GM12878 (cell line): ENCODE results near the gene F12. TPM values are rescaled to one million over a fixed set of nuclear protein-coding genes. Genes with fewer than 3 reads are reported as not detected.

Experiments
- ATF2 ChIP-seq: IDR thresholded peaks from 2 replicates; pipeline ENCODE4 v1.6.1; 2012; ENCODE audit warnings: low read length, inconsistent platforms
- CHD2 ChIP-seq: IDR thresholded peaks from 2 replicates; pipeline ENCODE4 v1.6.1; 2011; ENCODE audit warnings: low read depth, low read length, improper control_type of control experiment, borderline replicate concordance
- FOS ChIP-seq: IDR thresholded peaks from 3 replicates; pipeline ENCODE4 v1.6.1; 2011; ENCODE audit warnings: borderline replicate concordance; ENCODE audit not compliant: insufficient read length; ENCODE audit errors: extremely low read depth
- GABPA ChIP-seq: IDR thresholded peaks from 2 replicates; pipeline ENCODE4 v1.6.1; 2014; ENCODE audit warnings: antibody characterized with exemption, low read depth, mild to moderate bottlenecking, inconsistent platforms
- IKZF2 ChIP-seq, 2 experiments: fragments of 450-650 bp; IDR thresholded peaks; 2 replicates each; pipeline ENCODE4 v1.6.1; 2017; ENCODE audit warnings: mild to moderate bottlenecking in 2 of 2, moderate library complexity in 2 of 2
- IRF4 ChIP-seq: IDR thresholded peaks from 2 replicates; pipeline ENCODE4 v1.6.1; 2011; ENCODE audit warnings: low read depth, low read length
- NFYB ChIP-seq: IDR thresholded peaks from 2 replicates; pipeline ENCODE4 v1.6.1; 2011; ENCODE audit warnings: low read depth, mild to moderate bottlenecking, low read length, improper control_type of control experiment, moderate library complexity; ENCODE audit not compliant: insufficient read depth
- PAX5 ChIP-seq: IDR thresholded peaks from 2 replicates; pipeline ENCODE4 v1.6.1; 2011; ENCODE audit warnings: low read depth, low read length, borderline replicate concordance
- SIN3A ChIP-seq: IDR thresholded peaks from 2 replicates; pipeline ENCODE4 v1.6.1; 2012; ENCODE audit warnings: low read depth, low read length, improper control_type of control experiment
- SIX5 ChIP-seq: IDR thresholded peaks from 2 replicates; pipeline ENCODE4 v1.6.1; 2011; ENCODE audit warnings: mild to moderate bottlenecking, low read depth, low read length, moderate library complexity; ENCODE audit not compliant: severe bottlenecking
- SMAD1 ChIP-seq: fragments of 450-650 bp; IDR thresholded peaks from 2 replicates; pipeline ENCODE4 v1.6.1; 2018; ENCODE audit warnings: mild to moderate bottlenecking, low read depth; ENCODE audit not compliant: partially characterized antibody
- SMC3 ChIP-seq: IDR thresholded peaks from 2 replicates; pipeline ENCODE4 v1.6.1; 2011; ENCODE audit warnings: low read length, improper control_type of control experiment, borderline replicate concordance
- SP1 ChIP-seq: IDR thresholded peaks from one replicate; pipeline ENCODE4 v1.6.1; 2011; ENCODE audit warnings: low read depth, low read length
- TCF3 ChIP-seq: IDR thresholded peaks from 2 replicates; pipeline ENCODE4 v1.6.1; 2012; ENCODE audit warnings: low read depth, mild to moderate bottlenecking, low read length, borderline replicate concordance; ENCODE audit not compliant: insufficient read depth
- USF1 ChIP-seq: IDR thresholded peaks from 2 replicates; pipeline ENCODE4 v1.6.1; 2011; ENCODE audit warnings: borderline replicate concordance, low read depth, mild to moderate bottlenecking, moderate library complexity, mixed read lengths, low read length; ENCODE audit not compliant: insufficient read depth; ENCODE audit errors: extremely low read length
- WRNIP1 ChIP-seq: IDR thresholded peaks from 2 replicates; pipeline ENCODE4 v1.6.1; 2011; ENCODE audit warnings: low read depth, low read length, improper control_type of control experiment, borderline replicate concordance
- ZNF384 ChIP-seq: IDR thresholded peaks from 2 replicates; pipeline ENCODE4 v1.6.1; 2012; ENCODE audit warnings: low read depth, mild to moderate bottlenecking, low read length, improper control_type of control experiment, borderline replicate concordance
- ZNF622 ChIP-seq: fragments of 450-650 bp; IDR thresholded peaks from 2 replicates; pipeline ENCODE4 v1.6.1; 2017; ENCODE audit warnings: mild to moderate bottlenecking, inconsistent platforms
- ZZZ3 ChIP-seq: IDR thresholded peaks from 2 replicates; pipeline ENCODE4 v1.6.1; 2011; ENCODE audit warnings: low read depth; ENCODE audit not compliant: control insufficient read depth, insufficient read length
- polyA plus RNA-seq, 11 experiments: library from polyadenylated mRNA; depleted of rRNA in 4 of 11; unstranded in 6 of 11; stranded (reverse) in 5 of 11; fragments of >200 nt; fragmentation: Nextera tagmentation in 4 of 11; fragmentation: Illumina TruSeq in 1 of 11; extraction: Ambion mirVana in 4 of 11; extraction: Trizol in 1 of 11; gene quantifications; 1 replicate in 1 of 11; 2 replicates in 10 of 11; pipeline versions ENCODE4 v1.2.1 to v1.2.3, GENCODE V29; 2011 to 2016; ENCODE audit warnings: inconsistent platforms in 2 of 11, missing spikeins in 2 of 11, low read depth in 1 of 11
- total RNA-seq, 4 experiments: library from RNA; depleted of rRNA in 3 of 4; stranded (reverse); fragments of >200 nt in 3 of 4; fragmentation: Illumina TruSeq in 1 of 4; extraction: Trizol in 1 of 4; gene quantifications; 2 replicates each; pipeline versions ENCODE4 v1.2.1 to v1.2.3, GENCODE V29; 2013 to 2021
- TF ChIP-seq, protein P1 (sequence below): fragments of 450-650 bp; IDR thresholded peaks from 2 replicates; pipeline ENCODE4 v1.6.1; 2017; ENCODE audit warnings: mild to moderate bottlenecking, moderate library complexity
- TF ChIP-seq, protein P2 (sequence below): IDR thresholded peaks from 2 replicates; pipeline ENCODE4 v1.6.1; 2012; ENCODE audit warnings: low read depth, low read length, improper control_type of control experiment

F12 gene
- total and polyA plus RNA-seq, 10 of the 15 experiments (the other 5 are each of a cell fraction or from before 2014, with no cell fraction given) = 0.25 to 11.3 (median 5.5) TPM

DNA sequence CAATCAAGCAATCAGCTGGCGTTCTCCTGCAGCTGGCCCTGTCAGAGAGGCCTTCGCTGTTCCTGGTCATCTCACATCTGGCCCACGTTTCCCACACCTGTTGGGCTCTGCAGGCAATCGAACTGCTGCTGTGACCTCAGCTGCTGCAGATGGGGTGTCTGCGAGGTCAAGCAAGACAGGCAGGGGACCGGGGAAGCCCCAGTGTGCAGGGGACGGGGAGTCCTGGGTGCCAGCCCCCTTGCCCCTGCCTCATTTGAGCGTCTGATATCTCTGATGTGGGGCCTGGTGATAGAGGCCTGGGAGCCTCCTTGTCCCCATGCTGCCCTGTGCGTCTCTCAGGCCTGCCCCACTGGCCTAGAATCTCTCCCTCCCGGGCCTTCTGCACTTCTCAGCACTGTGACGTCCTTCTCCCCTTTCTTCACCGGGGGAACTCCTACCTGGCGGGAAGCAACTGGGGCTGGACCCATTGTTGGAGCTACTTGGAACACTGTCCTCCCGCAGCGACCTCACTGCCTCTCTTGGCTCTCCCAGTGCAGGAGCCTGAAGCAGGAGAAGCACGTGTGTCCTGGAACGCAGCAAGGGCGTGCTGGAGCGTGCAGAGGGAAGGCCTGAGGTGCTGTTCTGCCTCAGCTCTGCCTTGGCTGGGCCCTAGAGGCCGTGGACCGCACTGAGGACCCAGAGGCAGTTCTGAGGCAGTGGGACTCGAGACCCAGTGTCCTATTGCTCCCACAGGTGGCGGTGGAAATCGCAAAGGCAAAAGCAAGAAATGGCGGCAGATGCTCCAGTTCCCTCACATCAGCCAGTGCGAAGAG is 21.0 kb upstream of the F12 start (continued):
- TF ChIP-seq ATF2 (no peak), SMAD1 (no peak), SIN3A (0 out of 2 replicates have a peak, but pooled peaks have one; percentile 5), ZNF384 (no peak), CHD2 (0 out of 2 replicates have a peak, but pooled peaks have one; percentile 18), SMC3 (no peak), SIX5 (no peak), GABPA (no peak), SP1 (no peak), USF1 (no peak), TCF3 (peak; percentile 90), WRNIP1 (no peak), ZNF622 (no peak), FOS (no peak), ZZZ3 (no peak), IKZF2 (IDR thresholded peaks at IDR 0.05) (peak in 1 of 2 experiments; percentile 15; a peak in 1 of 4 replicates), IRF4 (no peak), PAX5 (peak; percentile 28; the same call in 1 of the 2 replicates), NFYB (no peak)
- TF ChIP-seq, protein P1, sequence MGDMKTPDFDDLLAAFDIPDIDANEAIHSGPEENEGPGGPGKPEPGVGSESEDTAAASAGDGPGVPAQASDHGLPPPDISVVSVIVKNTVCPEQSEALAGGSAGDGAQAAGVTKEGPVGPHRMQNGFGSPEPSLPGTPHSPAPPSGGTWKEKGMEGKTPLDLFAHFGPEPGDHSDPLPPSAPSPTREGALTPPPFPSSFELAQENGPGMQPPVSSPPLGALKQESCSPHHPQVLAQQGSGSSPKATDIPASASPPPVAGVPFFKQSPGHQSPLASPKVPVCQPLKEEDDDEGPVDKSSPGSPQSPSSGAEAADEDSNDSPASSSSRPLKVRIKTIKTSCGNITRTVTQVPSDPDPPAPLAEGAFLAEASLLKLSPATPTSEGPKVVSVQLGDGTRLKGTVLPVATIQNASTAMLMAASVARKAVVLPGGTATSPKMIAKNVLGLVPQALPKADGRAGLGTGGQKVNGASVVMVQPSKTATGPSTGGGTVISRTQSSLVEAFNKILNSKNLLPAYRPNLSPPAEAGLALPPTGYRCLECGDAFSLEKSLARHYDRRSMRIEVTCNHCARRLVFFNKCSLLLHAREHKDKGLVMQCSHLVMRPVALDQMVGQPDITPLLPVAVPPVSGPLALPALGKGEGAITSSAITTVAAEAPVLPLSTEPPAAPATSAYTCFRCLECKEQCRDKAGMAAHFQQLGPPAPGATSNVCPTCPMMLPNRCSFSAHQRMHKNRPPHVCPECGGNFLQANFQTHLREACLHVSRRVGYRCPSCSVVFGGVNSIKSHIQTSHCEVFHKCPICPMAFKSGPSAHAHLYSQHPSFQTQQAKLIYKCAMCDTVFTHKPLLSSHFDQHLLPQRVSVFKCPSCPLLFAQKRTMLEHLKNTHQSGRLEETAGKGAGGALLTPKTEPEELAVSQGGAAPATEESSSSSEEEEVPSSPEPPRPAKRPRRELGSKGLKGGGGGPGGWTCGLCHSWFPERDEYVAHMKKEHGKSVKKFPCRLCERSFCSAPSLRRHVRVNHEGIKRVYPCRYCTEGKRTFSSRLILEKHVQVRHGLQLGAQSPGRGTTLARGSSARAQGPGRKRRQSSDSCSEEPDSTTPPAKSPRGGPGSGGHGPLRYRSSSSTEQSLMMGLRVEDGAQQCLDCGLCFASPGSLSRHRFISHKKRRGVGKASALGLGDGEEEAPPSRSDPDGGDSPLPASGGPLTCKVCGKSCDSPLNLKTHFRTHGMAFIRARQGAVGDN = peak; percentile 82
- TF ChIP-seq, protein P2, sequence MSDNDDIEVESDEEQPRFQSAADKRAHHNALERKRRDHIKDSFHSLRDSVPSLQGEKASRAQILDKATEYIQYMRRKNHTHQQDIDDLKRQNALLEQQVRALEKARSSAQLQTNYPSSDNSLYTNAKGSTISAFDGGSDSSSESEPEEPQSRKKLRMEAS = no peak
